GM12872 (cell line): Measurements from ENCODE around the gene PRUNE1.

Source experiments
- CTCF ChIP-seq: IDR thresholded peaks from 3 replicates; pipeline ENCODE4 v1.5.1; 2011; ENCODE audit warnings: low read depth, mild to moderate bottlenecking, low read length, moderate library complexity; ENCODE audit not compliant: insufficient read depth

PRUNE1 gene

GRCh38 chr1:151048645-151049032 lies 40.4 kb downstream of the PRUNE1 start:
- no peak for TF ChIP-seq CTCF

- TF ChIP-seq CTCF: no peak
These were observed 41.2 kb downstream of the PRUNE1 start for GRCh38 chr1:151049458-151049857.

- TF ChIP-seq CTCF: no peak
These were observed 41.9 kb downstream of the PRUNE1 start for GRCh38 chr1:151050051-151050688.

GRCh38 chr1:151051356-151052009 lies 43.2 kb downstream of the PRUNE1 start:
- no peak for TF ChIP-seq CTCF

- no peak for TF ChIP-seq CTCF
These were observed 46.8 kb downstream of the PRUNE1 start for GRCh38 chr1:151054971-151055547.

- no peak for TF ChIP-seq CTCF
These were observed 47.3 kb downstream of the PRUNE1 start for GRCh38 chr1:151055581-151055980.

GRCh38 chr1:151056149-151056548 lies 47.9 kb downstream of the PRUNE1 start:
- no peak for TF ChIP-seq CTCF
